ENCODE measurements around the gene MAST4. TPM values are rescaled to one million over a fixed set of nuclear protein-coding genes. Genes with fewer than 3 reads are reported as not detected.

MAST4 gene
- total RNA-seq, 1 donor from 2014 or later = 22.3 TPM

GRCh38 chr5:67173959-67174358 lies 577.8 kb downstream of the MAST4 start:
- Mint-ChIP-seq H3K9me3 (ENCODE audit: unreplicated experiment) (peaks cover 3% of the 10 kb centered on the region), H3K4me3 (ENCODE audit: unreplicated experiment) (no peak overlapping the region), H3K27ac (ENCODE audit: unreplicated experiment) (no peak overlapping the region), H3K27me3 (ENCODE audit: low read depth, unreplicated experiment) (no peaks in the 10 kb centered on the region), H3K36me3 (ENCODE audit: low read depth, unreplicated experiment) (no peaks in the 10 kb centered on the region), H3K4me1 (ENCODE audit: low read depth, unreplicated experiment) (peaks cover 3% of the 10 kb centered on the region)
- H3K9ac ChIP-seq (ENCODE audit: low read length) = no peak overlapping the region
- H3K4me2 ChIP-seq (ENCODE audit: low read length) = no peak overlapping the region
- H3K79me2 ChIP-seq (ENCODE audit: insufficient read depth, low read length) = no peaks in the 10 kb centered on the region
- no peaks in the 10 kb centered on the region for H4K20me1 ChIP-seq (ENCODE audit: insufficient read depth, low read length)
- no peak overlapping the region for H3K27ac ChIP-seq (ENCODE audit: low read depth, low read length)
- no peak for TF ChIP-seq EZH2 (IDR thresholded peaks at IDR 0.05; ENCODE audit: insufficient read depth, low read length)
- TF ChIP-seq CTCF (IDR thresholded peaks at IDR 0.05; ENCODE audit: insufficient read depth, low read depth, low read length) = no peak
- H3K36me3 ChIP-seq (ENCODE audit: insufficient read depth, low read length) = no peaks in the 10 kb centered on the region
- DNase-seq (ENCODE audit: low read depth) (peak; percentile 31), FAIRE-seq (no peak)
- no peak overlapping the region for H3K4me3 ChIP-seq (ENCODE audit: insufficient read depth, low read depth, low read length)
- H3K4me1 ChIP-seq (ENCODE audit: insufficient read depth, low read length) = no peaks in the 10 kb centered on the region
- no peak overlapping the region for H2AFZ ChIP-seq (ENCODE audit: low read depth, low read length)
- no peaks in the 10 kb centered on the region for H3K9me3 ChIP-seq (ENCODE audit: insufficient read depth, low read depth, low read length)
- H3K27me3 ChIP-seq (ENCODE audit: insufficient read depth, low read length) = no peaks in the 10 kb centered on the region

- Histone ChIP-seq H3K79me2 (ENCODE audit: insufficient read depth, low read length) (no peaks in the 10 kb centered on the region), H3K36me3 (ENCODE audit: insufficient read depth, low read length) (no peaks in the 10 kb centered on the region), H3K4me2 (ENCODE audit: low read length) (no peak overlapping the region), H3K9ac (ENCODE audit: low read length) (no peak overlapping the region), H3K9me3 (ENCODE audit: insufficient read depth, low read depth, low read length) (no peaks in the 10 kb centered on the region), H3K4me3 (ENCODE audit: insufficient read depth, low read depth, low read length) (no peak overlapping the region), H3K4me1 (ENCODE audit: insufficient read depth, low read length) (peaks cover 2% of the 10 kb centered on the region), H2AFZ (ENCODE audit: low read depth, low read length) (no peak overlapping the region), H4K20me1 (ENCODE audit: insufficient read depth, low read length) (no peaks in the 10 kb centered on the region), H3K27ac (ENCODE audit: low read depth, low read length) (no peak overlapping the region), H3K27me3 (ENCODE audit: insufficient read depth, low read length) (no peaks in the 10 kb centered on the region)
- Mint-ChIP-seq H3K36me3 (ENCODE audit: low read depth, unreplicated experiment) (no peaks in the 10 kb centered on the region), H3K27ac (ENCODE audit: unreplicated experiment) (no peak overlapping the region), H3K4me3 (ENCODE audit: unreplicated experiment) (no peak overlapping the region), H3K9me3 (ENCODE audit: unreplicated experiment) (peaks cover 3% of the 10 kb centered on the region), H3K27me3 (ENCODE audit: low read depth, unreplicated experiment) (no peaks in the 10 kb centered on the region), H3K4me1 (ENCODE audit: low read depth, unreplicated experiment) (peaks cover 6% of the 10 kb centered on the region)
- DNase-seq (ENCODE audit: low read depth) (no peak), FAIRE-seq (no peak)
- TF ChIP-seq CTCF (IDR thresholded peaks at IDR 0.05; ENCODE audit: insufficient read depth, low read depth, low read length) = no peak
- TF ChIP-seq EZH2 (IDR thresholded peaks at IDR 0.05; ENCODE audit: insufficient read depth, low read length) = no peak
Measured at GRCh38 chr5:67176936-67177335, 580.7 kb downstream of the MAST4 start.

- no peak overlapping the region for H3K4me3 Mint-ChIP-seq (ENCODE audit: unreplicated experiment)
- H3K27me3 ChIP-seq (ENCODE audit: insufficient read depth, low read length) = no peaks in the 10 kb centered on the region
- H4K20me1 ChIP-seq (ENCODE audit: insufficient read depth, low read length) = no peaks in the 10 kb centered on the region
- no peak overlapping the region for H3K27ac Mint-ChIP-seq (ENCODE audit: unreplicated experiment)
- H3K9me3 Mint-ChIP-seq (ENCODE audit: unreplicated experiment) = peaks cover 3% of the 10 kb centered on the region
- H3K9ac ChIP-seq (ENCODE audit: low read length) = no peak overlapping the region
- H3K36me3 ChIP-seq (ENCODE audit: insufficient read depth, low read length) = no peaks in the 10 kb centered on the region
- H3K4me3 ChIP-seq (ENCODE audit: insufficient read depth, low read depth, low read length) = no peak overlapping the region
- no peaks in the 10 kb centered on the region for H3K79me2 ChIP-seq (ENCODE audit: insufficient read depth, low read length)
- peak; percentile 35 for DNase-seq (ENCODE audit: low read depth)
- H2AFZ ChIP-seq (ENCODE audit: low read depth, low read length) = no peak overlapping the region
- no peaks in the 10 kb centered on the region for H3K36me3 Mint-ChIP-seq (ENCODE audit: low read depth, unreplicated experiment)
- FAIRE-seq = no peak
- no peak overlapping the region for H3K27ac ChIP-seq (ENCODE audit: low read depth, low read length)
- TF ChIP-seq CTCF (IDR thresholded peaks at IDR 0.05; ENCODE audit: insufficient read depth, low read depth, low read length) (no peak), EZH2 (IDR thresholded peaks at IDR 0.05; ENCODE audit: insufficient read depth, low read length) (no peak)
- no peaks in the 10 kb centered on the region for H3K27me3 Mint-ChIP-seq (ENCODE audit: low read depth, unreplicated experiment)
- H3K4me2 ChIP-seq (ENCODE audit: low read length) = no peak overlapping the region
- H3K4me1 Mint-ChIP-seq (ENCODE audit: low read depth, unreplicated experiment) = peaks cover 15% of the 10 kb centered on the region
- peaks cover 10% of the 10 kb centered on the region for H3K4me1 ChIP-seq (ENCODE audit: insufficient read depth, low read length)
- H3K9me3 ChIP-seq (ENCODE audit: insufficient read depth, low read depth, low read length) = no peaks in the 10 kb centered on the region
Measured at GRCh38 chr5:67178085-67178484, 581.9 kb downstream of the MAST4 start.
